Breast epithelium (tissue), 4 donors: Measurements from ENCODE around the gene NDUFB2. TPM values are rescaled to one million over a fixed set of nuclear protein-coding genes. Genes with fewer than 3 reads are reported as not detected.

Source experiments
- DNase-seq, 2 donors: peaks; one replicate each; pipeline ENCODE4 v3.0.0-alpha.2; 2019; ENCODE audit warnings: low spot score in 2 of 2
- H3K27ac ChIP-seq, 2 donors: fragments of 200-600 bp; sonication (generic) in 1 of 2; one replicate each; pipeline ENCODE4 v1.5.1; 2016 to 2019; ENCODE audit warnings: mild to moderate bottlenecking in 1 of 2
- H3K27me3 ChIP-seq, 2 donors: fragments of 200-600 bp; sonication (generic) in 1 of 2; one replicate each; pipeline versions ENCODE4 v1.5.1 to v1.6.0; 2017 to 2019; ENCODE audit warnings: control low read depth in 1 of 2, mild to moderate bottlenecking in 1 of 2
- H3K36me3 ChIP-seq: fragments of 200-600 bp; one replicate; pipeline ENCODE4 v1.5.1; 2019
- H3K4me1 ChIP-seq, 2 donors: fragments of 200-600 bp; sonication (generic); one replicate each; pipeline ENCODE4 v1.5.1; 2016 to 2019; ENCODE audit warnings: control low read depth in 1 of 2
- H3K4me3 ChIP-seq, 3 donors: fragments of 200-600 bp; sonication (generic); 1 replicate in 2 of 3; 2 replicates in 1 of 3; pipeline ENCODE4 v1.5.1; 2016 to 2019; ENCODE audit warnings: mild to moderate bottlenecking in 3 of 3, moderate library complexity in 2 of 3
- H3K9me3 ChIP-seq, 2 donors: fragments of 200-600 bp; sonication (generic) in 1 of 2; one replicate each; pipeline ENCODE4 v1.5.1; 2016 to 2019; ENCODE audit warnings: control low read depth in 1 of 2
- CTCF ChIP-seq, 3 donors: fragments of 450-650 bp; IDR thresholded peaks; one replicate each; pipeline ENCODE4 v1.5.1; 2016 to 2017; ENCODE audit warnings: antibody characterized with exemption in 3 of 3, mild to moderate bottlenecking in 3 of 3, moderate library complexity in 3 of 3
- POLR2A ChIP-seq: fragments of 450-650 bp; IDR thresholded peaks from one replicate; pipeline ENCODE4 v1.6.1; 2016; ENCODE audit warnings: antibody characterized with exemption, mild to moderate bottlenecking, moderate library complexity
- POLR2AphosphoS5 ChIP-seq, 3 donors: sonication (generic); formaldehyde crosslinking; IDR thresholded peaks; one replicate each; pipeline ENCODE4 v1.6.1; 2017; ENCODE audit warnings: antibody characterized with exemption in 3 of 3
- intact Hi-C: fragments of 100-400 bp; cut with DNase I; formaldehyde crosslinking; loops from one replicate; pipeline ENCODE4 v1.15.1; 2023; ENCODE audit warnings: low total_unique reads
- total RNA-seq, 3 donors: library from RNA; depleted of rRNA; stranded (reverse); fragments of >200 nt; gene quantifications; one replicate each; pipeline ENCODE4 v1.1.0, GENCODE V29; 2016

The NDUFB2 gene
- total RNA-seq, 3 donors from 2014 or later: 85.0 to 151 (median 149) TPM

GRCh38 chr7:140653319-140654108 lies 43.0 kb upstream of the NDUFB2 start:
- no peak overlapping the region for H3K27ac ChIP-seq
- intact Hi-C loops: no loop called here
- peak; percentile 62 to 90 (median 89) for TF ChIP-seq CTCF (IDR thresholded peaks at IDR 0.05)
- TF ChIP-seq POLR2A: no peak
- peak in 2 of 3 donors; percentile 24 to 39 for TF ChIP-seq POLR2AphosphoS5 (IDR thresholded peaks at IDR 0.05)
- H3K4me1 ChIP-seq: peaks cover 0 to 8% of the 10 kb centered on the region in 2 donors
- no peaks in the 10 kb centered on the region for H3K9me3 ChIP-seq
- peak in 1 of 2 donors; percentile 27 for DNase-seq
- no peak overlapping the region for H3K4me3 ChIP-seq
- H3K27me3 ChIP-seq: no peaks in the 10 kb centered on the region
- H3K36me3 ChIP-seq: no peaks in the 10 kb centered on the region

GRCh38 chr7:140654109-140654387 lies 42.5 kb upstream of the NDUFB2 start:
- no peak for DNase-seq
- no peaks in the 10 kb centered on the region for H3K9me3 ChIP-seq
- no peaks in the 10 kb centered on the region for H3K36me3 ChIP-seq
- no peak overlapping the region for H3K27ac ChIP-seq
- intact Hi-C loops: no loop called here
- H3K27me3 ChIP-seq: no peaks in the 10 kb centered on the region
- no peak overlapping the region for H3K4me3 ChIP-seq
- peaks cover 0 to 8% of the 10 kb centered on the region in 2 donors for H3K4me1 ChIP-seq
- TF ChIP-seq CTCF (IDR thresholded peaks at IDR 0.05) (no peak), POLR2AphosphoS5 (IDR thresholded peaks at IDR 0.05) (no peak), POLR2A (no peak)

- DNase-seq: no peak
These were observed 41.8 kb upstream of the NDUFB2 start for GRCh38 chr7:140654661-140655060.

GRCh38 chr7:140655511-140656408 lies 40.7 kb upstream of the NDUFB2 start:
- H3K27ac ChIP-seq: peak overlapping the region; percentile 78 to 80
- H3K36me3 ChIP-seq: no peaks in the 10 kb centered on the region
- no peaks in the 10 kb centered on the region for H3K27me3 ChIP-seq
- H3K9me3 ChIP-seq: no peaks in the 10 kb centered on the region
- intact Hi-C loops: loop anchor here (1.0 kb wide), 1 partner anchor 128 kb away; no protein-coding TSS in a partner anchor
- H3K4me1 ChIP-seq: peaks cover 0 to 8% of the 10 kb centered on the region in 2 donors
- DNase-seq: no peak
- peak overlapping the region in 2 of 3 donors; percentile 32 to 50 for H3K4me3 ChIP-seq
- TF ChIP-seq POLR2AphosphoS5 (IDR thresholded peaks at IDR 0.05) (no peak), CTCF (IDR thresholded peaks at IDR 0.05) (no peak), POLR2A (no peak)

More at GRCh38 chr7:140654661-140655060, 41.8 kb upstream of the NDUFB2 start:
- Histone ChIP-seq H3K27me3 (no peaks in the 10 kb centered on the region), H3K36me3 (no peaks in the 10 kb centered on the region), H3K4me3 (no peak overlapping the region), H3K4me1 (peaks cover 0 to 8% of the 10 kb centered on the region in 2 donors), H3K9me3 (no peaks in the 10 kb centered on the region), H3K27ac (no peak overlapping the region)
- no peak for TF ChIP-seq POLR2A
- TF ChIP-seq POLR2AphosphoS5 (IDR thresholded peaks at IDR 0.05): no peak
- no peak for TF ChIP-seq CTCF (IDR thresholded peaks at IDR 0.05)
- intact Hi-C loops: loop anchor here (1.0 kb wide), 1 partner anchor 127 kb away; no protein-coding TSS in a partner anchor
